Adrenal gland (tissue), 12 donors: ENCODE results near the gene SYNJ2. TPM values are rescaled to one million over a fixed set of nuclear protein-coding genes. Genes with fewer than 3 reads are reported as not detected.

Experiments used
- DNase-seq, 7 donors: peaks; one replicate each; pipeline ENCODE4 v3.0.0-alpha.2; 2019 to 2020
- H3K27ac ChIP-seq, 5 donors: fragments of 200-600 bp; sonication (generic) in 4 of 5; 1 replicate in 3 of 5; 2 replicates in 2 of 5; pipeline versions ENCODE4 v1.5.1 to v1.8.0; 2016 to 2020; ENCODE audit warnings: mild to moderate bottlenecking in 1 of 5
- H3K27me3 ChIP-seq: fragments of 200-600 bp; 2 replicates; pipeline ENCODE4 v1.8.0; 2021
- H3K36me3 ChIP-seq, 2 donors: fragments of 200-600 bp; replicated peaks in 1 of 2; 1 replicate in 1 of 2; 2 replicates in 1 of 2; pipeline versions ENCODE4 v1.5.1 to v1.8.0; 2018 to 2022
- H3K4me1 ChIP-seq, 2 donors: fragments of 200-600 bp; replicated peaks in 1 of 2; 1 replicate in 1 of 2; 2 replicates in 1 of 2; pipeline versions ENCODE4 v1.5.1 to v1.8.0; 2018 to 2021
- H3K4me3 ChIP-seq, 4 donors: fragments of 200-600 bp; sonication (generic) in 3 of 4; one replicate each; pipeline ENCODE4 v1.5.1; 2016 to 2018
- H3K9me3 ChIP-seq, 3 donors: fragments of 200-600 bp; sonication (generic) in 1 of 3; replicated peaks in 1 of 3; 1 replicate in 2 of 3; 2 replicates in 1 of 3; pipeline versions ENCODE4 v1.5.1 to v1.8.0; 2016 to 2021
- CTCF ChIP-seq, 6 experiments: fragments of 450-650 bp in 4 of 6; fragments of 200-600 bp in 2 of 6; sonication (generic) in 1 of 6; IDR thresholded peaks; 1 replicate in 5 of 6; 2 replicates in 1 of 6; pipeline versions ENCODE4 v1.5.1 to v1.8.0; 2016 to 2021; ENCODE audit warnings: antibody characterized with exemption in 6 of 6, mild to moderate bottlenecking in 2 of 6, moderate library complexity in 1 of 6
- POLR2A ChIP-seq, 2 donors: fragments of 450-650 bp; IDR thresholded peaks; one replicate each; pipeline ENCODE4 v1.6.1; 2017; ENCODE audit warnings: antibody characterized with exemption in 2 of 2, mild to moderate bottlenecking in 2 of 2, moderate library complexity in 1 of 2
- WGBS, 4 donors: extraction: QIAGEN DNeasy Blood & Tissue Kit in 2 of 4; methylation state at CpG; one replicate each; pipeline versions ENCODE4 v1.1.5 to v1.1.7; 2013 to 2017; 5-methylcytosine and 5-hydroxymethylcytosine counted together
- intact Hi-C, 2 donors: fragments of 100-400 bp; cut with DNase I; formaldehyde crosslinking; loops; one replicate each; pipeline versions ENCODE4 v1.14.1 to v1.15.0; 2022 to 2023
- polyA plus RNA-seq, 3 donors: library from polyadenylated mRNA; stranded (reverse); fragments of 200-250 nt in 2 of 3; fragments of 350-450 nt in 1 of 3; fragmentation: Illumina TruSeq in 1 of 3; extraction: RNeasy Lipid Tissue Mini Kit (QIAGEN cat#74804) in 1 of 3; gene quantifications; one replicate each; pipeline ENCODE4 v1.2.3, GENCODE V29; 2013 to 2014
- total RNA-seq, 9 donors: library from RNA; depleted of rRNA in 4 of 9; stranded (reverse); fragments of >200 nt in 4 of 9; fragments of 120-200 nt in 1 of 9; fragmentation: NEBNext Ultra II Directional in 1 of 9; extraction: Animal tissue kit (Norgen Biotek cat#: 25700) in 1 of 9; gene quantifications; one replicate each; pipeline versions ENCODE4 v1.1.0 to v1.2.4, GENCODE V29; 2013 to 2023
- donor health status: healthy with polysubstance abuse.
- donor health status: Bipolar disorder and iron deficiency.
- donor health status: DM: yes; HTN: yes; CAD: no.
- donor health status: DM: no; HTN: no; CAD: no.
- donor health status: DM: no; HTN: no; CAD: no.
- donor health status: DM: yes; HTN: yes; CAD: no.

SYNJ2 gene
- total and polyA plus RNA-seq, 12 donors, result 1.6 to 20.5 (median 12.8) TPM

- Histone ChIP-seq H3K27ac (peak overlapping the region in 3 of 5 donors; percentile 7 to 72 (median 66)), H3K4me3 (peak overlapping the region in 1 of 4 donors; percentile 87), H3K27me3 (no peaks in the 10 kb centered on the region), H3K4me1 (peaks cover 0 to 30% of the 10 kb centered on the region in 2 donors), H3K36me3 (no peaks in the 10 kb centered on the region), H3K9me3 (no peaks in the 10 kb centered on the region)
- no peak for DNase-seq
- TF ChIP-seq CTCF (IDR thresholded peaks at IDR 0.05), result no peak
- WGBS, 4 donors, result 67 to 69% (median 67%) methylated on average over 9 of the region's 9 CpGs
- intact Hi-C loops, result loop anchor here in 1 of 2 donors (5.0 kb wide), 1 partner anchor 89 kb away; no protein-coding TSS in a partner anchor
Observed at GRCh38 chr6:157983406-157984119, 1.9 kb downstream of the SYNJ2 start.

GRCh38 chr6:157984128-157984527, 2.5 kb downstream of the SYNJ2 start:
- no peaks in the 10 kb centered on the region for H3K36me3 ChIP-seq
- peak overlapping the region in 1 of 4 donors; percentile 87 for H3K4me3 ChIP-seq
- H3K27ac ChIP-seq, result peak overlapping the region in 2 of 5 donors; percentile 7 to 66
- intact Hi-C loops, result loop anchor here in 1 of 2 donors (5.0 kb wide), 1 partner anchor 88 kb away; no protein-coding TSS in a partner anchor
- WGBS, 4 donors, result 95 to 98% (median 98%) methylated on average over 4 of the region's 4 CpGs
- peaks cover 0 to 30% of the 10 kb centered on the region in 2 donors for H3K4me1 ChIP-seq
- H3K9me3 ChIP-seq, result no peaks in the 10 kb centered on the region
- no peak for TF ChIP-seq POLR2A (IDR thresholded peaks at IDR 0.05)
- H3K27me3 ChIP-seq, result no peaks in the 10 kb centered on the region
- DNase-seq, result no peak

- intact Hi-C loops, result loop anchor here in 1 of 2 donors (5.0 kb wide), 1 partner anchor 88 kb away; no protein-coding TSS in a partner anchor
- no peaks in the 10 kb centered on the region for H3K9me3 ChIP-seq
- TF ChIP-seq POLR2A (IDR thresholded peaks at IDR 0.05), result no peak
- TF ChIP-seq CTCF (IDR thresholded peaks at IDR 0.05), result no peak
- H3K36me3 ChIP-seq, result no peaks in the 10 kb centered on the region
- no peak overlapping the region for H3K27ac ChIP-seq
- DNase-seq, result no peak
- 79 to 94% (median 85%) methylated on average over 13 to 14 of the region's 14 CpGs for WGBS, 4 donors
- no peaks in the 10 kb centered on the region for H3K27me3 ChIP-seq
- H3K4me1 ChIP-seq, result peaks cover 3 to 34% of the 10 kb centered on the region in 2 donors
- no peak overlapping the region for H3K4me3 ChIP-seq
Observed at GRCh38 chr6:157984686-157985225, 3.1 kb downstream of the SYNJ2 start.

- intact Hi-C loops, result no loop called here
- Histone ChIP-seq H3K36me3 (no peaks in the 10 kb centered on the region), H3K4me3 (no peak overlapping the region), H3K9me3 (no peaks in the 10 kb centered on the region), H3K27me3 (no peaks in the 10 kb centered on the region), H3K27ac (no peak overlapping the region), H3K4me1 (peaks cover 11 to 42% of the 10 kb centered on the region in 2 donors)
- no peak for DNase-seq
- TF ChIP-seq CTCF (IDR thresholded peaks at IDR 0.05) (no peak), POLR2A (IDR thresholded peaks at IDR 0.05) (no peak)
- WGBS, 4 donors, result 77 to 91% (median 86%) methylated on average over 11 to 13 of the region's 13 CpGs
Observed at GRCh38 chr6:157985378-157986155, 3.9 kb downstream of the SYNJ2 start.
